ENCODE results near the gene MEIS2.

Gene MEIS2

GRCh38 chr15:37070686-37071085 lies 29.7 kb downstream of the MEIS2 start:
- no peaks in the 10 kb centered on the region for H3K9me3 ChIP-seq (ENCODE audit: low read length)
- no peaks in the 10 kb centered on the region for H4K20me1 ChIP-seq (ENCODE audit: insufficient read depth, low read length)
- no peak overlapping the region for H3K4me3 ChIP-seq (ENCODE audit: low read depth, low read length, poor library complexity, severe bottlenecking)
- no peaks in the 10 kb centered on the region for H3K27me3 ChIP-seq (ENCODE audit: insufficient read depth, low read length)
- H3F3A ChIP-seq (ENCODE audit: insufficient read depth, low read length), result no peaks in the 10 kb centered on the region
- H3K4me1 ChIP-seq (ENCODE audit: insufficient read depth, low read length, severe bottlenecking), result peaks cover 5% of the 10 kb centered on the region
- peaks cover 2% of the 10 kb centered on the region; the same call in 1 of the 2 replicates for H3K79me2 ChIP-seq (ENCODE audit: insufficient read depth, low read length)
- TF ChIP-seq, protein P1, sequence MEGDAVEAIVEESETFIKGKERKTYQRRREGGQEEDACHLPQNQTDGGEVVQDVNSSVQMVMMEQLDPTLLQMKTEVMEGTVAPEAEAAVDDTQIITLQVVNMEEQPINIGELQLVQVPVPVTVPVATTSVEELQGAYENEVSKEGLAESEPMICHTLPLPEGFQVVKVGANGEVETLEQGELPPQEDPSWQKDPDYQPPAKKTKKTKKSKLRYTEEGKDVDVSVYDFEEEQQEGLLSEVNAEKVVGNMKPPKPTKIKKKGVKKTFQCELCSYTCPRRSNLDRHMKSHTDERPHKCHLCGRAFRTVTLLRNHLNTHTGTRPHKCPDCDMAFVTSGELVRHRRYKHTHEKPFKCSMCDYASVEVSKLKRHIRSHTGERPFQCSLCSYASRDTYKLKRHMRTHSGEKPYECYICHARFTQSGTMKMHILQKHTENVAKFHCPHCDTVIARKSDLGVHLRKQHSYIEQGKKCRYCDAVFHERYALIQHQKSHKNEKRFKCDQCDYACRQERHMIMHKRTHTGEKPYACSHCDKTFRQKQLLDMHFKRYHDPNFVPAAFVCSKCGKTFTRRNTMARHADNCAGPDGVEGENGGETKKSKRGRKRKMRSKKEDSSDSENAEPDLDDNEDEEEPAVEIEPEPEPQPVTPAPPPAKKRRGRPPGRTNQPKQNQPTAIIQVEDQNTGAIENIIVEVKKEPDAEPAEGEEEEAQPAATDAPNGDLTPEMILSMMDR (IDR thresholded peaks at IDR 0.05; ENCODE audit: low read length), result no peak
- H3K9me2 ChIP-seq (ENCODE audit: low read depth, low read length), result no peaks in the 10 kb centered on the region
- H2AFZ ChIP-seq (ENCODE audit: low read length), result no peak overlapping the region
- no peak overlapping the region for H3K9ac ChIP-seq (ENCODE audit: low read length)
- H3K4me2 ChIP-seq (ENCODE audit: low read length), result no peak overlapping the region
- H3K36me3 ChIP-seq (ENCODE audit: insufficient read depth, low read length), result peaks cover 83% of the 10 kb centered on the region
- no peak overlapping the region for H3K27ac ChIP-seq (ENCODE audit: low read depth, low read length, poor library complexity, severe bottlenecking)

DNA sequence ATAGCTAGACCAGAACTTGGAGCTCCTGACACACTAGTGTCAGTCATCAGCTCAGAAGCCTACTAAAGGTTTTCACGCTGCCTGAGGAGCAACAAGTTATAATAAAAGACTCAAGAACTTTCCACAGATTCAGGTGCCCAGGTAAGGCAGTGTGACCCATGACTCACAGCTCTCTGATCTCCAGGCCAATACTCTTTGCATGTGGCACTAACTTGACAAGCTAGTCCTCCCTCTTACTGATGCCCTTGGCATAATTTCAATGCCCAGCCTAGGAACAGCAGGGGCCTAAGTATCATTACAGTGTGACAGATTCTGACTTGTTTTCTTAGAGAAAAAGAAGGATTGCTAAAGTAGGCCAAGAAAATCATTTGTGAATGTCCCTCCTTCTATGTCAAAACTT lies 38.4 kb downstream of the MEIS2 start:
- no peak overlapping the region for H3K4me2 ChIP-seq (ENCODE audit: low read length)
- no peaks in the 10 kb centered on the region for H3K27me3 ChIP-seq (ENCODE audit: insufficient read depth, low read length)
- no peaks in the 10 kb centered on the region for H3K4me1 ChIP-seq (ENCODE audit: insufficient read depth, low read length, severe bottlenecking)
- no peak overlapping the region for H3K27ac ChIP-seq (ENCODE audit: low read depth, low read length, poor library complexity, severe bottlenecking)
- no peak overlapping the region for H2AFZ ChIP-seq (ENCODE audit: low read length)
- peaks cover 59% of the 10 kb centered on the region for H3K36me3 ChIP-seq (ENCODE audit: insufficient read depth, low read length)
- no peak overlapping the region for H3K9ac ChIP-seq (ENCODE audit: low read length)
- H3F3A ChIP-seq (ENCODE audit: insufficient read depth, low read length), result no peaks in the 10 kb centered on the region
- H4K20me1 ChIP-seq (ENCODE audit: insufficient read depth, low read length), result no peaks in the 10 kb centered on the region
- no peaks in the 10 kb centered on the region for H3K9me2 ChIP-seq (ENCODE audit: low read depth, low read length)
- no peak overlapping the region for H3K4me3 ChIP-seq (ENCODE audit: low read depth, low read length, poor library complexity, severe bottlenecking)
- TF ChIP-seq, protein P1 (IDR thresholded peaks at IDR 0.05; ENCODE audit: low read length), result no peak
- no peak for TF ChIP-seq EZH2 (IDR thresholded peaks at IDR 0.05; ENCODE audit: borderline replicate concordance, low read length)
- no peaks in the 10 kb centered on the region for H3K9me3 ChIP-seq (ENCODE audit: low read length)
- no peaks in the 10 kb centered on the region for H3K79me2 ChIP-seq (ENCODE audit: insufficient read depth, low read length)

DNA sequence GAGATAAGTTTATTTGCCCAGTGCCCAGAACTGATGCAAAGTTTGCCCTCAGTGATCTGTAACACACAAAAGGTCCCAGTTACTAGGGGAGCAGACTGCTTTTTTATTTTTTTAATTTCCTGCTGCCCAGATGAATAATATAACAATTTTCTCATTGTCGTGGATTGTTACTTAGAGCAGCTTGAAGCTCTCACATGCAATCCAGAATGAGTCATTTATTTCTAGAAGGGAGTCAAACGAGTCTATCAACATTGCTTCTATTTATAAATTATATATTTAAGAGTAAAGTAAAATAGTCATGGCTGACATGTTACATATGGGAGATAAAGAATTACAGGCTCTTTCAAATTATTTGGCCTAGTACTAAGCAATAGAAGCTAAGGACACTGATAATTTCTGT lies 41.3 kb downstream of the MEIS2 start:
- H3K27ac ChIP-seq (ENCODE audit: low read depth, low read length, poor library complexity, severe bottlenecking), result no peak overlapping the region
- H3K27me3 ChIP-seq (ENCODE audit: insufficient read depth, low read length), result no peaks in the 10 kb centered on the region
- no peaks in the 10 kb centered on the region for H3F3A ChIP-seq (ENCODE audit: insufficient read depth, low read length)
- H3K4me3 ChIP-seq (ENCODE audit: low read depth, low read length, poor library complexity, severe bottlenecking), result no peak overlapping the region
- H3K9ac ChIP-seq (ENCODE audit: low read length), result no peak overlapping the region
- no peak overlapping the region for H2AFZ ChIP-seq (ENCODE audit: low read length)
- no peaks in the 10 kb centered on the region for H3K9me3 ChIP-seq (ENCODE audit: low read length)
- no peaks in the 10 kb centered on the region for H3K79me2 ChIP-seq (ENCODE audit: insufficient read depth, low read length)
- H3K4me2 ChIP-seq (ENCODE audit: low read length), result no peak overlapping the region
- no peaks in the 10 kb centered on the region for H3K9me2 ChIP-seq (ENCODE audit: low read depth, low read length)
- TF ChIP-seq, protein P1 (IDR thresholded peaks at IDR 0.05; ENCODE audit: low read length), result no peak
- no peak for TF ChIP-seq EZH2 (IDR thresholded peaks at IDR 0.05; ENCODE audit: borderline replicate concordance, low read length)
- peaks cover 56% of the 10 kb centered on the region for H3K36me3 ChIP-seq (ENCODE audit: insufficient read depth, low read length)
- H4K20me1 ChIP-seq (ENCODE audit: insufficient read depth, low read length), result no peaks in the 10 kb centered on the region
- no peaks in the 10 kb centered on the region for H3K4me1 ChIP-seq (ENCODE audit: insufficient read depth, low read length, severe bottlenecking)

Measured in OCI-LY1 (cell line).